Activated naive CD4-positive, alpha-beta T cell treated with anti-CD3 and anti-CD28 coated beads, Interleukin-2, amount 50 U/mL, for 72 hours (primary cell): ENCODE results near the gene TRABD2A. TPM values are rescaled to one million over a fixed set of nuclear protein-coding genes. Genes with fewer than 3 reads are reported as not detected.
"Not testable (repeated sequence)": the region's sequence is repeated elsewhere in the genome, so short reads cannot be mapped to it uniquely, and the experiment has no call there.

Experiments used
- ATAC-seq, 2 donors: fragments of 150-1000 bp; cut with Tn5 transposase; 2 replicates each; pipeline ENCODE4 v1.10.0; 2021; ENCODE audit warnings: mild to moderate bottlenecking in 2 of 2, moderate library complexity in 2 of 2
- DNase-seq, 2 donors: peaks; one replicate each; pipeline ENCODE4 v3.0.0; 2021 to 2022; ENCODE audit warnings: low spot score in 2 of 2
- H3K27ac Mint-ChIP-seq, 2 donors: one replicate each; pipeline ENCODE4 v1.8.0; 2022; ENCODE audit warnings: mild to moderate bottlenecking in 2 of 2, mixed read lengths in 2 of 2
- H3K36me3 Mint-ChIP-seq, 2 donors: one replicate each; pipeline ENCODE4 v1.8.0; 2022; ENCODE audit warnings: mixed read lengths in 2 of 2
- H3K9me3 Mint-ChIP-seq, 2 donors: one replicate each; pipeline ENCODE4 v1.8.0; 2022; ENCODE audit warnings: mixed read lengths in 2 of 2
- total RNA-seq, 2 donors: library from RNA; stranded (reverse); gene quantifications; one replicate each; pipeline ENCODE4 v1.2.3, GENCODE V29; 2022

TRABD2A gene
- total RNA-seq, 2 donors from 2014 or later: 53.6 to 59.9 TPM

- Mint-ChIP-seq H3K27ac (peak overlapping the region; percentile 48 to 56), H3K36me3 (peaks cover 35 to 49% of the 10 kb centered on the region in 2 donors), H3K9me3 (peaks cover 0 to 12% of the 10 kb centered on the region in 2 donors)
- DNase-seq (no peak), ATAC-seq (no peak)
These were observed 5.7 kb downstream of the TRABD2A start for GRCh38 chr2:84875213-84875560.

- Mint-ChIP-seq H3K27ac (peak overlapping the region; percentile 48 to 56), H3K9me3 (peaks cover 3 to 13% of the 10 kb centered on the region in 2 donors), H3K36me3 (peaks cover 33 to 53% of the 10 kb centered on the region in 2 donors)
- ATAC-seq: peak; percentile 23 to 28
- DNase-seq: no peak
These were observed 6.3 kb downstream of the TRABD2A start for GRCh38 chr2:84874381-84875212.

- DNase-seq (no peak), ATAC-seq (peak; percentile 40 to 54)
- H3K27ac Mint-ChIP-seq: peak overlapping the region in 1 of 2 donors; percentile 56
- H3K9me3 Mint-ChIP-seq: peaks cover 3 to 13% of the 10 kb centered on the region in 2 donors
- peaks cover 27 to 62% of the 10 kb centered on the region in 2 donors for H3K36me3 Mint-ChIP-seq
These were observed 7.5 kb downstream of the TRABD2A start for GRCh38 chr2:84873350-84873749.

- not testable (repeated sequence) for DNase-seq, H3K27ac Mint-ChIP-seq, ATAC-seq
- Mint-ChIP-seq H3K36me3 (peaks cover 24 to 68% of the 10 kb centered on the region in 2 donors), H3K9me3 (peaks cover 3 to 13% of the 10 kb centered on the region in 2 donors)
These were observed 8.2 kb downstream of the TRABD2A start for GRCh38 chr2:84872691-84873090.

GRCh38 chr2:84870306-84870705 lies 10.6 kb downstream of the TRABD2A start:
- ATAC-seq (no peak), DNase-seq (peak in 1 of 2 donors; percentile 53)
- Mint-ChIP-seq H3K9me3 (peaks cover 3 to 13% of the 10 kb centered on the region in 2 donors), H3K27ac (peak overlapping the region; percentile 5 to 11), H3K36me3 (peaks cover 22 to 56% of the 10 kb centered on the region in 2 donors)

- not testable (repeated sequence) for H3K9me3 Mint-ChIP-seq, ATAC-seq, DNase-seq, H3K27ac Mint-ChIP-seq
- peaks cover 10 to 48% of the 10 kb centered on the region in 2 donors for H3K36me3 Mint-ChIP-seq
These were observed 12.6 kb downstream of the TRABD2A start for GRCh38 chr2:84868327-84868726.

GRCh38 chr2:84866122-84866521 lies 14.8 kb downstream of the TRABD2A start:
- Mint-ChIP-seq H3K36me3 (peaks cover 10 to 43% of the 10 kb centered on the region in 2 donors), H3K9me3 (peaks cover 3 to 7% of the 10 kb centered on the region in 2 donors), H3K27ac (peak overlapping the region in 1 of 2 donors; percentile 65)
- ATAC-seq: peak in 1 of 2 donors; percentile 17
- DNase-seq: no peak

GRCh38 chr2:84865181-84865783 lies 15.6 kb downstream of the TRABD2A start:
- peaks cover 5 to 40% of the 10 kb centered on the region in 2 donors for H3K36me3 Mint-ChIP-seq
- peak overlapping the region; percentile 72 to 93 for H3K27ac Mint-ChIP-seq
- peaks cover 2 to 3% of the 10 kb centered on the region in 2 donors for H3K9me3 Mint-ChIP-seq
- no peak for DNase-seq
- ATAC-seq: peak; percentile 19 to 45

- H3K9me3 Mint-ChIP-seq: no peaks in the 10 kb centered on the region
- peak overlapping the region; percentile 81 to 90 for H3K27ac Mint-ChIP-seq
- DNase-seq (peak in 1 of 2 donors; percentile 28), ATAC-seq (no peak)
- H3K36me3 Mint-ChIP-seq: peaks cover 0 to 20% of the 10 kb centered on the region in 2 donors
These were observed 18.9 kb downstream of the TRABD2A start for GRCh38 chr2:84862006-84862405.

GRCh38 chr2:84861539-84861938 lies 19.3 kb downstream of the TRABD2A start:
- H3K36me3 Mint-ChIP-seq: peaks cover 4 to 24% of the 10 kb centered on the region in 2 donors
- peak in 1 of 2 donors; percentile 45 for DNase-seq
- no peak for ATAC-seq
- no peaks in the 10 kb centered on the region for H3K9me3 Mint-ChIP-seq
- peak overlapping the region; percentile 81 to 87 for H3K27ac Mint-ChIP-seq

- H3K36me3 Mint-ChIP-seq: peaks cover 5 to 45% of the 10 kb centered on the region in 2 donors
- peak overlapping the region; percentile 36 to 44 for H3K27ac Mint-ChIP-seq
- H3K9me3 Mint-ChIP-seq: peaks cover 0 to 8% of the 10 kb centered on the region in 2 donors
- DNase-seq (no peak), ATAC-seq (no peak)
These were observed 21.9 kb downstream of the TRABD2A start for GRCh38 chr2:84858937-84859336.

GRCh38 chr2:84858123-84858522 lies 22.8 kb downstream of the TRABD2A start:
- no peak for DNase-seq
- peaks cover 2 to 11% of the 10 kb centered on the region in 2 donors for H3K9me3 Mint-ChIP-seq
- H3K27ac Mint-ChIP-seq: peak overlapping the region in 1 of 2 donors; percentile 58
- H3K36me3 Mint-ChIP-seq: peaks cover 8 to 47% of the 10 kb centered on the region in 2 donors
- ATAC-seq: no peak

GRCh38 chr2:84857566-84857965 lies 23.3 kb downstream of the TRABD2A start:
- Mint-ChIP-seq H3K36me3 (peaks cover 14 to 48% of the 10 kb centered on the region in 2 donors), H3K9me3 (peaks cover 8 to 16% of the 10 kb centered on the region in 2 donors), H3K27ac (peak overlapping the region; percentile 23 to 81)
- ATAC-seq (no peak), DNase-seq (no peak)

- peaks cover 15 to 22% of the 10 kb centered on the region in 2 donors for H3K9me3 Mint-ChIP-seq
- ATAC-seq (peak; percentile 74 to 89), DNase-seq (peak in 1 of 2 donors; percentile 53)
- peak overlapping the region; percentile 81 to 91 for H3K27ac Mint-ChIP-seq
- H3K36me3 Mint-ChIP-seq: peaks cover 22 to 55% of the 10 kb centered on the region in 2 donors
These were observed 24.1 kb downstream of the TRABD2A start for GRCh38 chr2:84856787-84857186.

GRCh38 chr2:84855731-84856130 lies 25.2 kb downstream of the TRABD2A start:
- Mint-ChIP-seq H3K36me3 (peaks cover 27 to 64% of the 10 kb centered on the region in 2 donors), H3K27ac (peak overlapping the region; percentile 81 to 91), H3K9me3 (peaks cover 15 to 23% of the 10 kb centered on the region in 2 donors)
- DNase-seq (peak in 1 of 2 donors; percentile 41), ATAC-seq (no peak)

- peaks cover 27 to 62% of the 10 kb centered on the region in 2 donors for H3K36me3 Mint-ChIP-seq
- H3K27ac Mint-ChIP-seq: peak overlapping the region; percentile 81 to 91
- H3K9me3 Mint-ChIP-seq: peaks cover 15 to 23% of the 10 kb centered on the region in 2 donors
- DNase-seq (peak in 1 of 2 donors; percentile 54), ATAC-seq (peak in 1 of 2 donors; percentile 67)
These were observed 26.0 kb downstream of the TRABD2A start for GRCh38 chr2:84854850-84855249.

GRCh38 chr2:84851876-84852275 lies 29.0 kb downstream of the TRABD2A start:
- peak in 1 of 2 donors; percentile 31 for DNase-seq
- ATAC-seq: no peak
- H3K9me3 Mint-ChIP-seq: peaks cover 15 to 23% of the 10 kb centered on the region in 2 donors
- H3K27ac Mint-ChIP-seq: peak overlapping the region in 1 of 2 donors; percentile 70
- H3K36me3 Mint-ChIP-seq: peaks cover 32 to 84% of the 10 kb centered on the region in 2 donors
